HT1080 (cell line): ENCODE results near the gene ECE2. TPM values are rescaled to one million over a fixed set of nuclear protein-coding genes. Genes with fewer than 3 reads are reported as not detected.
"Not testable (repeated sequence)": the region's sequence is repeated elsewhere in the genome, so short reads cannot be mapped to it uniquely, and the experiment has no call there.

Experiments
- DNase-seq: peaks from one replicate; pipeline ENCODE4 v3.0.0-alpha.2; 2015; ENCODE audit warnings: low read depth
- total RNA-seq: library from RNA; depleted of rRNA; stranded (reverse); fragments of >200 nt; shearing (Covaris generic); gene quantifications from 2 replicates; pipeline ENCODE4 v1.2.3, GENCODE V29; 2014

Gene ECE2
- total RNA-seq, 1 experiment from 2014 or later = not detected

GRCh38 chr3:184262764-184263179 is 13.1 kb upstream of the ECE2 start:
- no peak for DNase-seq

- DNase-seq = not testable (repeated sequence)
Observed at GRCh38 chr3:184267249-184267648, 8.6 kb upstream of the ECE2 start.

GRCh38 chr3:184272269-184272668 is 3.6 kb upstream of the ECE2 start:
- DNase-seq = no peak

- no peak for DNase-seq
Observed at GRCh38 chr3:184275381-184275701, 481 bp upstream of the ECE2 start.

- no peak for DNase-seq
Observed at GRCh38 chr3:184277366-184277765, 1.5 kb downstream of the ECE2 start.

- DNase-seq = peak; percentile 27
Observed at GRCh38 chr3:184282941-184283340, 7.1 kb downstream of the ECE2 start.

- no peak for DNase-seq
Observed at GRCh38 chr3:184283681-184284080, 7.9 kb downstream of the ECE2 start.

- DNase-seq = peak; percentile 83
Observed at GRCh38 chr3:184284696-184285095, 8.9 kb downstream of the ECE2 start.

GRCh38 chr3:184289426-184289938 is 13.7 kb downstream of the ECE2 start:
- DNase-seq = peak; percentile 75

GRCh38 chr3:184290331-184290730 is 14.5 kb downstream of the ECE2 start:
- DNase-seq = no peak

GRCh38 chr3:184291044-184291737 is 15.4 kb downstream of the ECE2 start:
- no peak for DNase-seq

GRCh38 chr3:184291738-184292445 is 16.1 kb downstream of the ECE2 start:
- no peak for DNase-seq

GRCh38 chr3:184295771-184296170 is 19.9 kb downstream of the ECE2 start:
- no peak for DNase-seq

GRCh38 chr3:184296616-184297015 is 20.8 kb downstream of the ECE2 start:
- no peak for DNase-seq

- DNase-seq = peak; percentile 92
Observed at GRCh38 chr3:184298759-184299487, 23.1 kb downstream of the ECE2 start, which contains the start of gene PSMD2. TSS of gene PSMD2 (plus strand) at chr3:184299241. CDS start at chr3:184299267, 26 bp downstream.

- DNase-seq = peak; percentile 44
Observed at GRCh38 chr3:184299488-184300377, 23.9 kb downstream of the ECE2 start.

GRCh38 chr3:184300378-184300720 is 24.5 kb downstream of the ECE2 start:
- DNase-seq = peak; percentile 87

GRCh38 chr3:184305577-184305976 is 29.8 kb downstream of the ECE2 start:
- peak; percentile 26 for DNase-seq

- no peak for DNase-seq
Observed at GRCh38 chr3:184306341-184306972, 30.6 kb downstream of the ECE2 start.

GRCh38 chr3:184307915-184308314 is 32.1 kb downstream of the ECE2 start:
- DNase-seq = no peak

GRCh38 chr3:184308744-184309143 is 32.9 kb downstream of the ECE2 start:
- DNase-seq = no peak
